Uterus (tissue), 2 donors: ENCODE measurements around the gene MYOZ3.

Experiments used
- CTCF ChIP-seq, 4 experiments: fragments of 200-600 bp in 2 of 4; fragments of 450-650 bp in 2 of 4; sonication (generic) in 2 of 4; IDR thresholded peaks; one replicate each; pipeline ENCODE4 v1.5.1; 2016 to 2019; ENCODE audit warnings: antibody characterized with exemption in 4 of 4, mild to moderate bottlenecking in 2 of 4, moderate library complexity in 1 of 4
- POLR2A ChIP-seq, 2 donors: fragments of 450-650 bp; IDR thresholded peaks; one replicate each; pipeline ENCODE4 v1.6.1; 2016; ENCODE audit warnings: antibody characterized with exemption in 2 of 2, mild to moderate bottlenecking in 1 of 2, moderate library complexity in 1 of 2

GRCh38 chr5:150653145-150653761, 7.8 kb upstream of the MYOZ3 start:
- no peak for TF ChIP-seq CTCF (IDR thresholded peaks at IDR 0.05)
- TF ChIP-seq POLR2A (IDR thresholded peaks at IDR 0.05): no peak
